HTERT RPE-1 (cell line): ENCODE results near the gene FBH1.

Experiments used
- in situ Hi-C: fragments of 300-500 bp; cut with MboI; formaldehyde crosslinking; loops from 4 replicates; pipeline ENCODE4 v1.14.3; 2020; ENCODE audit warnings: low sequenced_read_pairs

FBH1 gene

DNA sequence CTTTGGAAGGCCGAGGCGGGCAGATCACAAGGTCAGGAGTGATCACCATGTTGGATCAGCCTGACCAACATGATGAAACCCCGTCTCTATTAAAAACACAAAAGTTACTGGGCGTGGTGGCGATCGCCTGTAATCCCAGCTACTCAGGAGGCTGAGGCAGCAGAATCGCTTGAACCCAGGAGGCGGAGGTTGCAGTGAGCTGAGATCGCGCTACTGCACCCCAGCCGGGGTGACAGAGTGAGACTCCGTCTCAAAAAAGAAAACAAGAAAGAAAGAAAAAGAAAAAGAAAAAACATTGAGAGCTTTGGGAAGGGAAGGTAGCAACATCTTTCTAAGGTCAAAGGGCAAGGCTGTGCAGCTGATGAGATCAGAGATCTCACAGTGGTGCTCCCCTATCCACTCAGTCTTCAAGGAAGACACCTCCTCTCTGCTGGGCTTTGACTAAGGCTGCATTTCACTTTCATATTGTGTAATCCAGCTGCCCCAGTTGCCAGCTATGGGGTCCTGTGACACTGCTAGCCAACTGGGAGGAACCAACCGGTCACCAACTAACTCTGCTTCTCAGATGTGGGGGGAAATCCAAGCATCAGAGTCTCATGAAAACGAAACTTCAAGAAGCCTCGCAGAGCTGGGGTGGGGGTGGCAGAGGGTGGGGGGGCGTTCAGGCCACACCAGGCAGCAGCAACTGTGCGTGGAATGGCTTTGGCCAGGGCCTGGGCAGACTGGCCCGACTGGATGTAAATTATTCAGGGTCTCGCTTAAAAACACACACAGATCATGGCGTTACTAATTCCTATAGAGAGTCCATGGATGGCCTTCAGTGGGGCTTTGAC lies 85.8 kb downstream of the FBH1 start:
- in situ Hi-C loops: no loop called here

DNA sequence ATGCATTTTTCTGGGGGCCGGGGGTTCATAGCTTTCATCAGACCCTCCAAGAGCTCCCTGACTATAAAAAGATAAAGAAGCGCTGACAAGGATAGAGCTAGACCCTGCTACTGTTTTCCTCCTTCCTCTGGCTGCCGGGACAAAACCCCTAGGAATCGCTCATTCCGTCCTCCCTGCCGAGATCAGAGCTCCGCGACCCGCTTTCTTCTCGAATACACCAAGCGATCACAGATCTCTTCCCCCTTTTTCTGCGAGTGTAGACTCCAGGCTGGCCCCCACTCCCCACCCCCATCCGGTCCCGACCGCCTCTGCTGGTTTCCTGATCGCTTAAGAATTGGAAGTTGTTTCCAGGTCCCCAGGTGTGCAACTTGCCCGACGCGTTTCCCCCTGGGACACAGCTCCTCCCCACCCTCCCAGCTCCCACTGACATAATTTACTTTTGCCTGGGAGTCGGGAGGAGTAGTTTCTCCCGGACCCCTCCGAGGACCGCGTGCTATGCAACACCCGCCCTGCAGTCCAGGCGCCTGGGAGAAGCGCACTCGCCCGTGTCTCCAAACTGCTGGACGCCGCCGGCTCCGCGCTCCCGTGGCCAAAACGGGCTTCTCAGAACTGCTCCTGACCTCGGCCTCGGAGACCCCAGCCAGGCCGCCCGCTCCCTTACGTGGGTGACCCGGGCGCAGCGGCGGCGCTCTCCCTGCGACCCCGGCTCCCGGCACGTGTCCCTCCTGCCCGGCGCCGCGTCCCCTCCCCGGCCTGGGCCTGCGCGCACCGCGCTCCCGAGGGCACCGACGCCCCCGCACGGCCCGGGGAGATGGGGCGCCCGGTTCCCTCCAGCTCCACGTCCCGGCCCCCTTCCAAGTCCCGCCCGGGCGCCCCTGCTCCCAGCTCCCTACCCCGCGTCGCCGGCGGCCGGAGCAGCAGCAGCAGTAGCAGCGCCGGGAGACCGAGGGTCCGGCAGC lies 86.7 kb downstream of the FBH1 start:
- in situ Hi-C loops: no loop called here

GRCh38 chr10:5977471-5978229 lies 87.6 kb downstream of the FBH1 start, which contains the start of gene IL15RA:
Gene IL15RA, minus strand, starts transcription at chr10:5977543. Its CDS starts 51 bp downstream, at chr10:5977492.
- in situ Hi-C loops: no loop called here

- in situ Hi-C loops: no loop called here
Observed at GRCh38 chr10:5978230-5978489, 88.1 kb downstream of the FBH1 start.

GRCh38 chr10:5981529-5981928 lies 91.5 kb downstream of the FBH1 start:
- in situ Hi-C loops: no loop called here

- in situ Hi-C loops: no loop called here
Observed at GRCh38 chr10:5983774-5984173, 93.7 kb downstream of the FBH1 start.

GRCh38 chr10:5985029-5985428 lies 95.0 kb downstream of the FBH1 start:
- in situ Hi-C loops: no loop called here
